GM13976 (cell line): ENCODE data around the gene FHDC1.

ENCODE experiments used
- DNase-seq: peaks from one replicate; pipeline ENCODE4 v3.0.0; 2012; ENCODE audit warnings: low spot score
- CTCF ChIP-seq: IDR thresholded peaks from 2 replicates; pipeline ENCODE4 v1.5.1; 2012; ENCODE audit warnings: borderline replicate concordance, mild to moderate bottlenecking; ENCODE audit not compliant: insufficient read depth; ENCODE audit errors: extremely low read depth, missing control alignments, control extremely low read depth
- in situ Hi-C: fragments of 300-500 bp; cut with MboI; formaldehyde crosslinking; loops from one replicate; pipeline ENCODE4 v1.12.0; 2022; ENCODE audit warnings: low sequenced_read_pairs, mixed read lengths, inconsistent platforms; ENCODE audit not compliant: unreplicated experiment

FHDC1 gene

GRCh38 chr4:152973629-152974467 is 37.7 kb downstream of the FHDC1 start:
- TF ChIP-seq CTCF, result no peak
- in situ Hi-C loops, result no loop called here
- no peak for DNase-seq

GRCh38 chr4:152974468-152975379 is 38.6 kb downstream of the FHDC1 start:
- in situ Hi-C loops, result no loop called here
- DNase-seq, result no peak
- no peak for TF ChIP-seq CTCF

- no peak for TF ChIP-seq CTCF
- DNase-seq, result no peak
- in situ Hi-C loops, result no loop called here
Observed at GRCh38 chr4:152975380-152976211, 39.5 kb downstream of the FHDC1 start.

GRCh38 chr4:152976212-152976761 is 40.2 kb downstream of the FHDC1 start:
- no peak for DNase-seq
- TF ChIP-seq CTCF, result no peak
- in situ Hi-C loops, result no loop called here

- no peak for TF ChIP-seq CTCF
- no peak for DNase-seq
- in situ Hi-C loops, result no loop called here
Observed at GRCh38 chr4:152979731-152980330, 43.7 kb downstream of the FHDC1 start.
